Muscle of back (tissue), 11 donors: ENCODE results near the gene MYOG. TPM values are rescaled to one million over a fixed set of nuclear protein-coding genes. Genes with fewer than 3 reads are reported as not detected.

Experiments
- DNase-seq, 3 donors: peaks; one replicate each; pipeline versions ENCODE4 v3.0.0 to v3.0.0-alpha.2; 2013
- polyA plus RNA-seq, 10 donors: library from polyadenylated mRNA; unstranded; fragments of 120-200 nt; gene quantifications; one replicate each; pipeline ENCODE4 v1.2.1, GENCODE V29; 2013; ENCODE audit not compliant: insufficient read length in 10 of 10

MYOG gene
- polyA plus RNA-seq, 10 donors, result 263 to 409 (median 353) TPM

GRCh38 chr1:203120325-203121153 is 34.7 kb upstream of the MYOG start:
- no peak for DNase-seq

DNA sequence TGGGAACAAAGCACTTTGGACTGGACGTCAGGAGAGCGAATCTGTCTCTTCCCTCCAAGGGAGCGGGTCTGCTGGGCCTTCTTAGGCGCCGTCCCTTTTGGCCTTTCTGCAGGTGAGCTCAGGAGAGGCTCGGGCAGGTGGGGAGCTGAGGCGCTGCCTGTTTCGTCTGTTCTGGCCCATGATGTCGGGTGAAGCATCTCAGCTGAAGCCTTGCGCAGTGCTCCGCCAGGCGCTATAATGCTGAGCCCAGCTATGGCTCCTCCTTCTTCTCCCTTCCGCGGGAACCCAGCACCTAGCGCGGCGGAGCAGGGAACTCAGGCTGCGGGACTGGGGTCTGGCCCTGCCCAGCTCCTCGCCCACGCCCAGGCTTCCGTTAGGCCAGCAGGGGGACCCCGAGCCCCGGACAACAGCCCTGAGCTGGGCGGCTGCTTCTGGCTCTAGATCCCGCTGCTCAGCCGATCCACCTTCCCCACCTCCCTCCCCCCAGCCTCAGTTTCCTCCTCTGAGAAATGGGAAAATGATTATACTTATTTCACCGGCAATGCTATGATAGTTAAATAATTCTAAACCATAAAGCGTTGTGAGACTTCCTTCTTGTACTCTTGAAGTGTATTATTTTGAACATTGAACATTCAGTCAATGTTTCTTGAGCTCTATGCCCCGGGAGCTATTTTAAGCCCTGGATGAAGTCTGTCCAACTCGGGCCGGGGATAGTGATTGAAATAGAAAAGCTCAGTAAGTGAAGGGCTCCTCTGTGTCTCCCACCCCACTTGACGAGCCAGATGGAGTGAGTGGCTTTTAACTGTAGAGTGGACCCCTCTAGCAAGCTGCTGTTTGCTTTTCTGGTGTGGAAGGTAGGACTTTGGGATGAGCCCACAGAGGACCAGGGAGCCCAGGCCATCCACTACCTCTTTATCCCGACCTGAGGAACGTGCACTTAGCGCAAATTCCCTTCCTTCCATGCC is 32.1 kb upstream of the MYOG start:
- DNase-seq, result peak; percentile 43 to 81 (median 68)

DNA sequence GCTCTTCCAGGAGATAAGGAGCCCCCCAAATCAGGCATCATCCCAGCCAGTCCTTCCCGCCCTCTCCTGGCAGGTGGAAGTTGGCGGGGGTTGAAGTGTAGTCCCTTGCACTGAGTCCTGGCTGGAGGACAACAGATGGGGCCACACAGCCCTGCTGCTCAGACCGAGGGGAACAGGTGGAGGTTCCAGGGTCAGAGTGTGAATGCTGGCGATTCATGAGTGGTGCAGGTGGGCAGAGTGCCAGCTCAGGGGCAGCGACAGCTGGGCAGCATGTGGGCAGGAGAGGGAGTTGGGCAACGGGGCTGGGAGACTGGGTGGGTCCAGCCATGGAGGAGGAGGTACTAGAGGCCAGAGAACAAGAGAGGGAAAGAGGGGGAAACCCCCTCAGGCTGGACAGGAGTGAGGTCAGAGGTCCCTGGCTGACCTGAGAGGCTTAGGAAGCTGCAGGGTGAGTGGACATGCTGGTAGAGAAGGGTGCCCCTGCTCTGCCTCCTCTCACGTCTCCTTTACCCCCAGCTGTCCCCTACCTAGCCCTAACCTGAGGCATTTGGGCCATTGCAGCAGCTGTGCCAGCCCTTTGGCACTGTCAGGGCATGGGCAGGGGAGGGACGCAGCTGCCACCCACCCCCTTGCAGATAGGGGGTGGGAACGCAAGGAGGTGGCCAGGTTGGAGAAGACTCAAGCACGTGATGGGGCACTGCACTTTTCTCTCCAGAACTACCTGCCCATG is 30.4 kb upstream of the MYOG start:
- DNase-seq, result peak; percentile 67 to 72 (median 67)

GRCh38 chr1:203114202-203114601 is 28.4 kb upstream of the MYOG start:
- DNase-seq, result no peak

DNA sequence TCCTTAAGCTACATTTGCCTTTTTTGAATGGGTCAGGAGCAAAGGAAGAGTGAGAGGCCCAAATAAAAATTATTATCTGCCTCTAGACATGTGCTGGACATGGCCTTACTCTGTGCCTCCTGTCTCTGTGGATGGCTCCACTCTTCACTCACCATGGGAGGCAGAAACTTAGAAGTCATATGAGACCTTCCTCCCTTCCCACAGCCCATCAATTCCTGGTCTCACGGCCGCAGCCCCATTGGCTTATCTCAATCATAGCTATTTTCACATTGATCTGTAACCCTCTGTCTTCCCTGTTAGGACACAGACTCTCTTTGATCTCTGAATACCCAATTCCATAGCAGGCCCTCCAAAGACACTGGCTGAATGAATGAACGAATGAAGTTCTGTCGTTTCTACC is 27.5 kb upstream of the MYOG start:
- no peak for DNase-seq

DNA sequence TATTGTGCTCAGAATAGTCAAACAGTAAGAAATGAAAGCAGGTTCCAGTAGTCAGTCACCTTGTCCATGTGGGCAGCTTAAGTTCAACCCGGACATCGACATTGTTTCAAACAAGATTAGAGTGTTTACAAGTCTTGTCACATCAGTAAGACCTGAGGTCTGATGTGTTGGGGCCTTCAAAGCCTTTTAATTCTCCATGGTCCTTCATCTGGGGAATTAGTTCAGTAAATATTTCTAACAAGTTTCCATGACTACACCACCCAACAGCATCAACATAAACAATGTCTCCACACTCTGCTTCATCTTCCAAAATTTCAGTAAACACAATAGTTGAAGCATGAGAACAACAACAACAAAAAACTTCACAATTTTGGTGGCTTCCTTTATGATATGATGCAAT is 26.7 kb upstream of the MYOG start:
- peak in 1 of 3 donors; percentile 24 for DNase-seq

DNA sequence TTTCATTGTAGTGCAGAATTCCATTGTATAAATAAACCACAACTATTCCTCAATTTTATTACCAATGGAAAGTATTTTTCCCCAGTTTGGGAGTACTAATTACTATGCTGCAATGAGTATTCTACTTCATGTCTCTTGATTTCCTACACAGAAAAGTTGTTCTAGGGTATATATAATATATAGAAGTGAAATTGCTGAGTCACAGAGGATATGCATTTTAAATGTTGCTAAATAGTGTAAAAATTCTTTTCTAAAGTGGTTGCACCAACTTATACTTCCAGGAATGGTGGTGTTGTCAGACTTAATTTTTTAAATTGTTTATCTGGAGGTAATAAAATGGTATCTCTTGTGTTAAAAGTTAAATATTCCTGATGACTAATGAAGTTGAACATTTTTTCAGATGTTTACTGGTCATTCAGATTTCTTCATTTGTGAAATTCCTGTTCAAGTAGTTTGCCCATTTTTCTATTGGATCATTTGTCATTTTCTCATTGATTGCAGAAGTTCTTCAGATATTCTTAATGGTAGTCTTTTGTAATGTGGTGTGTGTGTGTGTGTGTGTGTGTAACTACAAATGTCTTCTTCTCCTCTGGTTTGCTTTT is 19.1 kb upstream of the MYOG start:
- DNase-seq, result no peak

GRCh38 chr1:203103829-203104495 is 18.1 kb upstream of the MYOG start:
- DNase-seq, result no peak

- no peak for DNase-seq
Measured at GRCh38 chr1:203103216-203103615, 17.4 kb upstream of the MYOG start.

GRCh38 chr1:203101813-203102634 is 16.2 kb upstream of the MYOG start:
- no peak for DNase-seq

GRCh38 chr1:203100516-203100869 is 14.7 kb upstream of the MYOG start:
- no peak for DNase-seq

DNA sequence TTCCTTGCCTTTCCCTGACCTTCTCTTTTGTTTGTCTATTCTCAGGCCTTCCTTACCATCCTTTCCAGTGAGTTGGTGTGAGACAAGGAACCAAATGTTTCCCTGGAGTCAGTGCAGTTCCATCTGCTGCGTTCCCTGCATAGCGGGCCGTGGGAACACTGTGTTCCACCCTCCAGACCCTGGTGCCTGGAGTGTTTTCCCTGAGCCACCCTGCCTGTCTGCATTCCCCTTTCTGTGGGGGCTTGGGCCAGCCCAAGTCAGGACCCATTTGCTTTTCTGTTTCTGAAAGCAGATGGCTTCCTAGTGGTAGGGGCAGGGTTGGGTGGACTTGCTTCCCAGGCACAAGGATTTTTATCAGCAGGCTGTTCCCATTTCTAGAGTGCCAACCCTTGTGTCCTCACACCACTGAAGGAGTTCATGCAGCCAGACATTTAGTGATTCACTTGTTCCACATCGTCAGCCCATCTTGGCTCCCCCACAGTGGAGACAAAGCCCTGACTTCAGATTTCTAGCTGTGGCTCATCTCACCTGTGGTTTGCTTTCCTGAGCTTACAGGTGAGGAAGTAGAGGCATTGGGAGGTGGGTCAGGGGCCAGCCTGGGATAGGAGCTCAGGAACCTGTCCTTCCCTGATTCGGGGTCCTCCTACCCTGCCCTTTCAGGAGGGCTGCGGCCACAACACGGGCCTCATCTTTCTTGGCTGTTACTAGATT is 14.1 kb upstream of the MYOG start:
- DNase-seq, result no peak

GRCh38 chr1:203098914-203099520 is 13.2 kb upstream of the MYOG start:
- no peak for DNase-seq

DNA sequence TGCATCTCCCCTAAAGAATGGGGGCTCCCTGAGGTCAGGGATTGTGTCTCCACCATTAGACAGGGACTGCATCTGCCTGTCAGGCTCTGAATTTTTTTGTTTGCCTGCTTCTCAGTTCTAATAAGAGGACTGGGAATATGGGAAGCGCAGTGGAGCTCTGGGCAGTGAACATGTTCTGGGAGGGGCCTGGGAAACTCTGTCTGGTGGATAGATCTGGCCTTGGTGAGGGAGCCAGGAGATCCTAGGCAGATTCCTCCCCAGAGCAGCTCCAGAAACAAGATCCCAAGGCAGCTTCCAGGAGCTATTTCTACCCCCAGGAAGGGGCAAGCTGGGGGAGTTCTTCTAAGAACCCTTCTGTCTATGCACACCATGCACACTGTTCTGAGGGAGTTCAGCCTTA is 12.6 kb upstream of the MYOG start:
- no peak for DNase-seq

DNA sequence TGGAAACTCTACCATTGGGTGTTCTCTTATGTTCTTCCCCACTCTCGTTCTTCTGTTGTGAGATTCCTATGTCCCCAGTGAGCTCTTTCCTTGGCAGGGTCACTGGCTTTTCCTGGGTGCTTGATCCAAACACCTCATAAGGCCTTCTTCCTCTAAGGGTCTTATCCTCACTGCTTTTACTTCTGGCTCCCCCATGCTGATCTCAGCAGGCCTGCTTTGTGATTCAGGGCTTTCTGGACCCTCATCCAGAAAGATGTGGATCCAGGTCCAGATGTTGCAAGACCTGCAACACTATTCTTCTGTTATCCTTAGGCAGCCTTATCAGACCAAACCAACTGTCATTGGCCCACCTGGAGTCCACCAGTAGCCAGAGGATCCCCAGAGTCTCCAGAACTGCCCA is 11.2 kb upstream of the MYOG start:
- no peak for DNase-seq

GRCh38 chr1:203096566-203096965 is 10.8 kb upstream of the MYOG start:
- DNase-seq, result no peak

DNA sequence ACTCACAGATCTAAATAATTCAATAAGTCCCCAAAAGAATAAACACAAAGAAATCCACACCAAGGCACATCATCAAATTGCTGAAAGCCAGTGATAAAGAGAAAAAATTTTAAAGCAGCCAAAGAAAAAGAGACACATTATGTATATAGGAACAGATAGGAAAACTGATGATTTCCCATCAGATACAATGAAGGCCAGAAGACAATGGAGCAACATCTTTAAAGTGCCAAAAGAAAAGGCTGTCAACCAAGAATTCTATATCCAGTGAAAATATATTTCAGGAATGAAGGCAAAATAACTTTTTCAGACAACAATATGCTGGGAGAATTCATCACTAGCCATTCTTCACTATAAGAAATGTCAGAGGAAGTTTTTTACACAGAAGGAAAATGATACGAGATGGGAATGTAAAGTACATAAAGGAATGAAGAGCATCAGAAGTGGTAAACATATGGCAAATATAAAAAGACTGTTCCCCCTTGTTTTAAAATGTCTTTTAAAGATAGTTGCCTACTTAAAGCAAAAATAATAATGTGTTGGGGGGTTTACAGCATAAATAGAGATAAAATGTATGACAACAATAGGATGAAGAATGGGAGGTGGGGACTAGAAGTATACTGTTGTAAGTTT is 9.4 kb upstream of the MYOG start:
- no peak for DNase-seq

- no peak for DNase-seq
Measured at GRCh38 chr1:203093754-203094410, 8.1 kb upstream of the MYOG start.
